Hematopoietic multipotent progenitor cell treated with erythropoietin and hydrocortisone succinate and interleukin-3 and kit ligand, for 6 days (in vitro differentiated cells): Measurements from ENCODE around the gene LETM1.
"Not testable (repeated sequence)": the region's sequence is repeated elsewhere in the genome, so short reads cannot be mapped to it uniquely, and the experiment has no call there.

Source experiments
- DNase-seq: peaks from one replicate; pipeline ENCODE4 v3.0.0-alpha.2; 2015

The LETM1 gene

DNA sequence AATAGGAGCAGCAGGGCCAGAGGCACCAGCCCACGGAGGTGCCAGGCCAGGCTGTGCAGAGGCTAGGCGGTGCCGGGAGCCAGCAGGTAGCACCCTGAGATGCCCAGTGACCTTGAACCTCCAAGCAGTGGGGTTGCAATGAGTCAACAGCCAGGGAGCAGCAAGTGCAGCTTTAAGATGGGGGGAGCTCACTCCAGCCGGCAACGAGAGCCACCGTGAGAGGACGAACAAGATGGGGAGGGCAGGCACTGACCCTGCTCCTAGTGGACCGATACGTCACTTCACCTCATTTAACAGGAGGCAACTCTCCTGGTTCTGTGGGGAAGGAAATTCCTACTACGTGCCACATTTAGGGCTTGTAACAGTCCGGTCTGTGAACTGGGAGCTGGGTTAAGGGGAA lies 4.8 kb downstream of the LETM1 start:
- DNase-seq: no peak

DNA sequence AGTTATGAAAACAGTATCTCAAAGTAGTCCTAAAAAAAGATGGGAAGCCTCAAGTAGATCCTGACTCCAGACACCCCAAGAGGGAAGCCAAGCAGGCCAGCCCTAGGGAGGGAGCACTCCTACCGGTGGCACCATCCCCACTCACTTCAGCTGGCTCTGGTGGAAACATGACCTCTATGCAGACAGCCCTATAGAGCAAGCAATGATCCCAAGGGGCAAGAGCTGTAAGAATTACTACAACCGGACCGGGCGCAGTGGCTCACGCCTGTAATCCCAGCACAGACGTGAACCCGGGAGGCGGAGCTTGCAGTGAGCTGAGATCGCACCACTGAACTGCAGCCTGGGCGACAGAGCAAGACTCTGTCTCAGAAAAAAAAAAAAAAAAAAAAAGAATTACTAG lies 5.7 kb downstream of the LETM1 start:
- no peak for DNase-seq

DNA sequence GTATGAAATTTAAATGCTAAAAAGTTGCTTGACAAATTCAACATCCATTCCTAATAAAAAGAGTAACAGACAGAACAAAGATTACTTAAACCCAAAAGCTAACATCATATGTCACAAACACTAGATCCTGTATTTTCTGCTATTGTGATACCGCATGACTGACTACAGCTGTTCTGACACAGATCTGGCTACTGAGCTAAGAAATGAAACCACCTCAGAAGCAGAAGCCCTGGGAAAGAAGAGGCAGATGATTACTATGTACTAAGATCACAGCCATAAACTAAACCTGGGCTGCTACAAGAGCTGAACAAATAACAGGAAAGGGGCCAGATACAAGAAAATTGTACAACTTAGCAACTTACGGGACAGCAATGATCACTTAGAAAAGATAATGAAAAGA lies 9.4 kb downstream of the LETM1 start:
- no peak for DNase-seq

DNA sequence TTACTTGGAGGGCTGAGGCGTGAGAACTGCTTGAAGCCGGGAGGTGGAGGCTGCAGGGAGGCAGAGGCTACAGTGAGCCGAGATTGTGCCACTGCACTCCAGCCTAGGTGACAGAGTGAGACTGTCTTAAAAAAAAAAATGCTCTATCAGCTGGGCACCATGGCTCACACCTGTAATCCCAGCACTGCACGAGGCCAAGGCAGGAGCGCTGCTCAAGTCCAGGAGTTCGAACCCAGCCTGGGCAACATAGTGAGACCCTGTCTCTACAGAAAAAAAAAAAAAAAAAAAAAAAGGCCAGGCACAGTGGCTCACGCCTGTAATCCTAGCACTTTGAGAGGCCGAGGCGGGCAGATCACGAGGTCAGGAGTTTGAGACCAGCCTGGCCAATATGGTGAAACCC lies 11.3 kb downstream of the LETM1 start:
- not testable (repeated sequence) for DNase-seq

DNA sequence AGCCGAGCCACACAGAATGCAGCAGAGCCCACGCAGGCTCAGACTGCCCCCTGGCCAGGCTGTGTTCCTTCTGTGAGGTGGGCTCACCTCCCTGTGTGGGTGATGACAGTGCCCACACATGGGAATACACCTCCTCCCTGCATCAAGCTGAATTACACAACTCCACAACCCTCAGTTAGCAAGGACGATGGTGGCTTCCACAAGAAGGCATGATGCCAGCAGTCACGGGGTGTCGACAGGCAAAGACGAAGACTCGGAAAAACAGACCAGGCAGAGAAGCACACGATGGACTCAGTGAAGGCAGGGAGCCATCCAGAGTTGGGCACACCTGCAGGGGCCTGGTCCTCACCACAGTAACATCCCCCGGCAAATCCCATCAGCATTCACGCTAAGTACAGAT lies 12.1 kb downstream of the LETM1 start:
- DNase-seq: no peak

DNA sequence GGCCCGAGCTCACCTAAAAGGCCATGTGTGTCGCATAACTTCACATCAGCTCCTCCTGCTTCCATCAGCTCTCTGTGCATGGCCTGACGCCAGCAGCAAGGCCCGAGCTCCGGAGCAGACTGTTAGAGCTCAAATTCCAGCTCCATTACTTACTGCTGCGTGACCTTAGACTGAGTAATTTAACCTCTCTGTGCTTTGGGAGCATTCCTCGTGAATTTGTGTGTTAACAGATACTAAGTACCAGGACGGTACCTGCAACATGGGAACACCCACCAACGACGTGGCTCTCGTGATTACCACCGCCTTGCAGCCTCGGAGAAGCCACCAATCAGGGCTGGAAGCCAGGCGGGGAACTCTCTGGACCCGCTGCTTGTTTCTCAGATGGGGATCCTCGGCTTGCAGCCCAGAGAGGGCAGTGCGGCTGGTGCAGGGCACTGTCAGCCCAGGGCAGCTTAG lies 12.9 kb downstream of the LETM1 start:
- DNase-seq: no peak

DNA sequence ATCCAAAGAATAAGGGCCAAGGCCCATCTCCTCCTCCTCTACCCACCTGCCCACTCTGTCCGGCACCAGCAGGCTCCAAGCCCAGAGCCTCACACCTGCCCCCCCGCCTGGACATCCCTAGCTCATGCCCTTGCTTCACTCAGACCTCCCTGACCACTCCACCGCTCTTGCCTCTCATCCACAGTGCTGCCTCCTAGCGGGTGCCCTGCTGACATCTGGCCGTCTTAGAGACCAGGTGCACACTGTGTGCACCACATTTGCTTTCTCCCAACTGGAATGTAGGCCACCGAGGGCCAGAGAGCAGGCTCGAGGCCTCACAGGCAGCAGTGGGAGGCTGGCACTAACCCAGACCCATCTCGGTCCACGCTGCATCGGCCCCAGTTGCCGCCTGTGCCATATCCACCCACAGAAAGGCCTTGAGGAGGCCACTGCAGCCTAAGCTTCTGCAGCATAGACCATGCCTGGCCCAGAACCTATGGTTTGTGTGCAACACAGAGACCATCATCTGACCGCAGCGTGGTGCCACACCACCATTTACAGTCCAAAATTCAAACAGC lies 13.5 kb downstream of the LETM1 start:
- no peak for DNase-seq

DNA sequence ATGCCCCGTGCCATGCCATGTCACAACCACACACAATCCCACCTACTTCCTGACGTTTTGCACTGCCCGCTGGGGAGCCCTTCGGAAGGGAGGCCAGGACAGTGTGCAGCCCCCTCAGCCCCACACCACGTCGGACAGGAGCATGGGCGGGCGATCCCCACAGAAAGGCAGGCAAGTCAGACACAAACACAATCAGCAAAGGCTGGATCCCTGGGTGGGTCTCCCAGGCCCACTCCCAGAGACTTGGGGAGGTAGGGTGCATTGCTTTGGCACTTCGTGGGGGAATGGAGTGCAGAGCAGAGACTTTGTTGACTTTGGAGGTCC lies 14.1 kb downstream of the LETM1 start:
- no peak for DNase-seq

DNA sequence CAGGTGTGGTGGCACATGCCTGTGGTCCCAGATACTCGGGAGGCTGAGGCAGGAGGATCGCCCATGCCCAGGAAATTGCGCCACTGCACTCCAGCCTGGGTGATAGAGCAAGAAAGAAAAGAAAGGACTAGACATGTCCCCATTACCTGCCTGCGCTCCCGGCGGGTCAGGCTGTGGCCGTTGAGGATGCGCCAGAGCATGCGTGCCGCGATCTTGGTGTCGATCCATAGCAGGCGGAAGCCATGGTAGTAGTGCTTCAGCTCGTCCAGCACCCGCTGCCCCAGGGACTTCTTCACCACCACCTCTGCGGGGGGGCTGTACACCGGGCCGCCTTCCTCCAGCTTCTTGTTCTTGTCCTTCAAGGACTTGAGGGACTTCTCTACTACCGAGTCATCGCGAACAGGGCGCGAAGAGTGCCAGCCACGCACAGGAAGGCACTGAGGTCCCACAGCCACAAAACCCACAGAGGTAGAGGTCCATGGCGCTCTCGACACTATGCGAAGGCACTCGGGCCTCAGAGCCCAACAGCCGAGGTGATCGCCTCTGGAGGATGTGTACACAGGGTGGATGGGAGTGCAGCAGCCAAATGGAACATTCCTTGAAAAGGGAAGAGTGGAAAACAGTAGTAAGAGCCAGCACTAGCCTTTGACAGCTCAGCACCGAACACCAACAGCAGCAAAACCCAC lies 14.6 kb downstream of the LETM1 start:
- DNase-seq: no peak

DNA sequence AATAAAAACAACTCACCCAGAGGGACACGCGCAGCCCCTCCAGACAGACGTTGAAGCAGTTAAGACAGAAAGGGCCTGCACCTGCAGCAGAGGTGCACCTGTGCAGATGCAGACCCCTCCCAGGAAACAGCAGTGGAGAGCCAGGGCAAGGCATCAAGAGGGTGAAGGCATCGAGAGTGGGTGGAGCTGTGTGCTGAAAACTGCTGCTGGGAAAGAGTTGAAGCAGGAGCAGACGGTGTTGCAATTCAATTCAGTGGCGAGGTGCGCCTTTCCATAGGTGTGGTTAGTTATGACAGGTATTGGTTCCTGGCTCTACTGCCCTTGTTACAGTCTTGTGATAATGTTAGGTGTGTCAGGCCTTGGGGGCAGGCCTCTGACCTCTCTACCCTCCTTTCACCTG lies 16.7 kb downstream of the LETM1 start:
- DNase-seq: no peak

DNA sequence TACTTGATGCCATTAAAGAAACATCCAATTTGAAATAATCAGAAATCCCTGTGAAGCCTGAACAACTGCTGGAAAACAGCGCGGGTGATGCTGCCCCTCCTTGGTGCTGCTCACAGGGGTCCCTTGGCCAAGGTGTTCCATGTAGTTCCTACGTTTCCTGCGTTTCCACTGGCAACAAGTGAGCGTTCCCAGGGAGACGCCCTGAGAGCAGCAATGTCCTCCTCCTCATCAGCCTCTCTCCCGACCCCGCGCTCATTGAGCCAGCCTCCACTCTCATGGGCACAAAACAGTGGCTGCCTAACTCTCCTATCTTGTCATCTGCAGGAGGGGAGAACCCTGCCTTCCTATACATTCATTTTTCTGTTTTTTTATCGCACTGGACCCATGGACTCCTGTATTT lies 18.9 kb downstream of the LETM1 start:
- DNase-seq: no peak

DNA sequence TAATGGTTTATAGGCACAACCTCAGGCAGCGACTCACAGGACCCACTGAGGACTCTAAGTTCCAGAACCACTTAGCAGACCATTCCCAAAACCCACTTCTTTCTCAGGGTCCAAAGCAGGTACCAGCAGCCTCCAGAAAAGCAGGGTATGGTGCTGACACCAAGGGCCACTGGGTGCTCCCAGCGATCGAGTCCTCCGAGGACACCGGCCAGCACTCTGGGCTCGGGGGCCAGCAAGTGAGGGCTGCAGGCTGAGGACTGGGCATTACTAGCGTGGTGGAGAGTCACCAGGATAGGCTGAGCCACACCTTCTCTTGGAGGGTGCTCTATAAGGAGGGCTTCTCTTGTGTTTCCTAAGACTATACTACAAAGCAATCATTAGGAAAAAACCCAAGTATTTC lies 19.3 kb downstream of the LETM1 start:
- DNase-seq: no peak

DNA sequence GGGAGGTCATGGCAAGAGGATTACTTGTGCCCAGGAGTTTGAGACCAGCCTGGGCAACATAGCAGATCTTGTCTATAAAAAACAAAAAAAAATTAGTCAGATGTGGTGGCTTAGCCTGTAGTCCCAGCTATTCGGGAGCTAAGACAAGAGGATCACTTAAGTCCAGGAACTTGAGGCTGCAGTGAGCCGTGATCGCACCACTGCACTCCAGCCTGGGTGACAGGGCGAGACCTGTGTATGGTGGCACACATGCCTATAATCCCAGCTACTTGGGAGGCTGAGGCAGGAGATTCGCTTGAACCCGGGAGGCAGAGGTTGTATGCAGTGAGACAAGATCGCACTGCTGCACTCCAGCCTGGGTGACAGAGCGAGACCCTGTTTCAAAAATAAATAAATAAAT lies 20.1 kb downstream of the LETM1 start:
- DNase-seq: not testable (repeated sequence)

DNA sequence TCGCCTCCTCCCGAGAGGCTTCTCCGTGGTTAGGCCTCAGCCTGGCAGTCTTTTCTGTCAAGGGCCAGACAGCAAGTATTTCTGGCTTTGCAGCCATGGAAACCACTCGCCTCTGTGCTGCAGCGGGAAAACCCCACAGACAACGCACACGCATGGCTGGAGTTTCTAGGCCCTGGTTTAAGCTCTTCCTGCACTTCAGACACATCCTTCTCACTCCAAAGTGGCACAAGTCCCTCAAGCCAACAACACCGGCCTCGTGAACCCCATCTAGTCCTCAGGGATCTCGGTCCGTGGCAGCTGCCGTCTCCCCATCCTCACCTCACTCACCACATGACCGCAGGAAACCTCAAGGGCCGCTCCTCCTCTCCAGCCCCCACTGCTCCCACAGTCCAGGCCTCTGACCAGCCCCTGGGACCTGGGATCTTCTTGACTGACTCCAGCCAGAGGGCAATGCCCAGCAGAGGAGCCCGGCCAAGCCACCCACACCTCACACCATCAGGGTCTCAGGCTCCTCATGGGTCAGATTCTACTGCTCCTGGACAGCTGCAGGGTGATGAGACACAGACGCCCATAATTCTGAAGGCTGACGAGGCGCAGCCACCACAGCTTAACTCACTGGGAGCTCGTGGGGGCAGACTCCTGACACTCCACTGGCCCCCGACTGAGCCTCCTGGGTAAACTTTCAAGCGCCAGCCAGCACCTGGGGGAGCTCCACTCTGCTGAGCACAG lies 21.7 kb downstream of the LETM1 start:
- no peak for DNase-seq

DNA sequence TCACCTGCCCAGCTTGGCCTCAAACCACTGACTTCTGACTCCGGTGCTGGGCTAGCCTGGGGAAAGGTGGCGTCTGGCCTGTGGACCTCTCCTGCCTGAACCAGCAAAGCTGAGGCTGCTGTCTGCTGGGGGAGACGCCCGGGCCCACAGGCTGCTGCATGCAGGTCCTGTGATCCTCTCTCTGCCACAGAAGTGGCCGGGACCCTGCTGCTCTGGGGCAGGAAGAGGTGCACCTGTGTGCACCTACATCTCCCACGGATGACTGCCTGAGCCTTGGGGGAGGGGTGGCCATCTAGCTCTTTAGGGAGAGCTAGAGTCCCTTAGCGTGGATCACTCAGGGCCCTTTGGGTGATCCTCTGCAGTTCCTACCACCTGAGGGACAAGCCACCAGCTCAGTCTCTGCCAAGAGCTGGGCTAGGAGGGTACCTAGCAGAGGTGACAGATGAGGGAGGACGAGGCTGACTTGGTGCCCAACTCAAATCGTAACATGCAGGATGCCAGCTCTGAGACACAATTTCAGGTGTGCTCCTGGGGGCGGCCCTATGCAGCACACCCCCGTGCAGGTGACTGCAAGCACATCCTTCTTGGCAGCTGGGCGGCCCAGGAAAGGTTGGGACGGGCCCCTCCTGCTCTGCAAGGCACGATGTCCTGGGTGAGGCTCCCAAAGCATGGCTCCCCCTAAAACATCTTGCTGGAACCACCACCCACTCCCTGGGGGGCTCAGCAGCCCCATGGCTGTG lies 22.5 kb downstream of the LETM1 start:
- no peak for DNase-seq

DNA sequence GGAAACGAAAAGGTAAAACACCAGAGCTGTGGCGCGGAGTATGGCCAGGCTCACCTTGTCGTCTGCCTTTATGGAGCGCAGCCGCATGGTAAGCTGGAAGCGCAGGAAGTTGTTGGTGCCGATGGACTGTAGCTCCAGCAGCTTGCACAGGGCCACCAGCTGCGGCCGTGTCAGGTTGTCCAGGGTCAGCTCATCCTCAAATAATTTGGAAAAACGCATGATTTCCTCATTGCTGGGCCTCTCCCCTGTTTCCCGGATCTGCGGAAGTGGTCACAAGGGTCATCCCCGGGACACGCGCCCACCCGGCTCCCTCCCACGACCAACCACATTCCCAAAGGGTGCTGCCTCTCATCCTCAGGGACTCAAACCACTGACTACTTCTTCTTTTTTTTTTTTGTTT lies 23.3 kb downstream of the LETM1 start:
- no peak for DNase-seq

DNA sequence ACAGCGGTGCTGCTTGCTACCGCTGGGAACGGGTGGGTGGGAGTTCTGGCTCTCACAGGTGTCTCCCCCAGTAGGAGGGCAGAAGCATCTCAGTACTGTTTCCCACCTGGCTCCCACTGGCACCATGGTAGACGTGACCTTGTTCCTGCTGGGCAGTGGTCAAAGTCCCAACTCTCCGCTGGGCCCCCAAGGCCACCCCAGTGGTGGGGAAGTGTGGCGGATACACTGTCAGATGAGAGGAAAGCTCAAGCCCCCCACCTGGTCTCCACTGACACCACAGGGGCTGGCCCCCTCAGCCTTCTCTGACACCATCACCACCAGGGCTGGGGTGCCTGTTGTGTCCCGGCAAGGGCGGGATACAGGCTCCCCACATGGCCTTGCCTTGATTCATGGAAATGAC lies 24.6 kb downstream of the LETM1 start:
- no peak for DNase-seq

DNA sequence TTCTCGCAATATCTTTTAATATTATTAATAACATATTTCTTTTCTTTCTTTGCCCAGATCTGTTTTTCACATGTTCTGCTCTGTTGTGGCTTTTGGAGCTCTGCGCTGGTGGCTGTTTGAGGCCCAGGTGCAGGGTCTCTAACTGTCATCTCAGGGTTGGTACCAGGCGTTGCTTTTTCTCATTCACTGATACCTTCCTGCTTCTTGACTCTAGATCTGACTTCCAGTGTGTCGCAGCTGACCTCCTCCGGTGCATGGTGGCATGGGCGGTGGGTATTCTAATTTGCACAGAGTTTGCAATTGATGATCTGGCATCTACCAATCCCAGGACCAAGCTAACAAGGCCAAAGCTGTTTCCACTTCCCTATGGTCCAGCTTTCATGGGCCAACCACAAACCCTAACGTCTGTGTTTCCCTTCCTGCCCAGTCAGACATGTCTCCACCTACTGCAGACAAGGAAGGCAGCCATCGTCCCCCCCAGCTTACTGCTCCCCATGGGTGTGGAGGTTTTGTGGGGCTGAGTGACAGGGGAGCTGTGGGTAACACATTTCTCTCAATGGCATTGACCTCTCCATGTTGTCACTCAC lies 25.2 kb downstream of the LETM1 start:
- peak; percentile 18 for DNase-seq

DNA sequence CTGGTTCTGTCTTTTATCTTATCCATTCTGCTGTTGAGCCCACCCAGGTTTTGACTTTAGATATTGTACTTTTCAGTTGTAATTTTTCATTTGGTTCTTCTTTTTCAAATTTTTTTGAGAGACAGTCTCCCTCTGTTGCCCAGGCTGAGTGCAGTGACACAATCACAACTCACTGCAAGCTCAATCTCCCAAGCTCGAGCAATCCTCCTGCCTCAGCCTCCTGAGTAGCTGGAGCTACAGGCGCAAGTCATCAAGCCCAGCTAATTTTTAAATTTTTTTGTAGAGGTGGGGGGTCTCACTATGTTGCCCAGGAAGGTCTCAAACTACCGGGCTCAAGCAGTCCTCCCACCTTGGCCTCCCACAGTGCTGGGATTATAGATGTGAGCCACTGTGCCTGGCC lies 25.7 kb downstream of the LETM1 start:
- DNase-seq: no peak

DNA sequence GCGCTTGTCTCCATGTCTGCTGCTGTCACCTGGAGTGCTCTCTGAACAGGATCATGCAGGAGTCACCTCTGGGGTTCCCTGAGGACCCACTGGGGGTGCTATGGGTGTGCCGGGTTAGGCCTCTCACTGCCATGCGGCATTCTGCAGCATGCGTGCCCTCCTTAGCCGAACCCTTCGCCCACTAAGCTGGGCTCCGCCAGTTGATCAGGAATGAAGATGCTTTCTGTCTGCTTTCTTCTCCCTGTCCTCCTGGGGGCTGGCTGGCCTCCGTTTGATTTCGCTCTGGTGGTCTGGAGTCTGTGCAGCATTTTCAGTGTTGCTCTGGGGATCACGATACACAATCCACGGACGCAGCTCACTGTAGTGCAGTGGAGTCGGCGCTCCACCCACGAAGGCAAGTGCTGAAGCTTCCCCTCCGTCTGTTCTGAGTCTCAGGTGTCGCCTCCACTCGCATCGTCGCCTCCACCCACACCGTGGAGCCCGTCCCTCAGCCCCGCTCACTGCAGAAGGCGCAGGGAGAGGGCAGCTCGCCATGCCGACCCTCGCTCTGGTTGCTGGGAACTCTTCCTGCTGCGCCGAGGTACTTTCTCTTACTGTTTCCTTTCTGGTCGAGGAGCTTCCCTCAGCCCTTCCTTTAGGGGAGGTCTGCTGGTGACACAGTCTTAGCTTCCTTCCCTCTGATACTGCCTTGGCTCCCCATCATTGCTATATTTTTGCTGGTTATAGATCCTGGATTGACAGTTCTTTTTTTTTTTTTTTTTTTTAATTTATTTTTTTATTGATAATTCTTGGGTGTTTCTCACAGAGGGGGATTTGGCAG lies 29.2 kb downstream of the LETM1 start:
- no peak for DNase-seq

DNA sequence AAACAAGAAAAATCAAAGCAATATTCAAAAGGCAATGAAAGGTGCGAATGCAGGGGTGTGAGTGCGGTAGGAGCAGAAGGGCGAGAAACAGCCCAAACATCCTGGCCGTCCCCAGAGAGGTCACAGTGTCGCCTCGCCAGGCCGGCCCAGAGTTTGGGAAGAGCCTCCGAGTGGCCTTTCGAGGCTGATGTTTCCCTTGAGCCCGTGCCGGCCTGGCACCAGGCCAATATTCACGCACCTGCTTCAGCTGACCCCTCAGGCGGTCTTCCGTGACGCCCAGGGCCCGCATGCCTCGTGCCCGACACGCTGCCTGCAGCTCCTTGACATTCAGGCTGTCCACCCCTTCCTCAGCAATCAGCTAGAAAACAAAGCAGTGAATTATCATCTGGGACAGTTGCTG lies 30.6 kb downstream of the LETM1 start:
- no peak for DNase-seq

DNA sequence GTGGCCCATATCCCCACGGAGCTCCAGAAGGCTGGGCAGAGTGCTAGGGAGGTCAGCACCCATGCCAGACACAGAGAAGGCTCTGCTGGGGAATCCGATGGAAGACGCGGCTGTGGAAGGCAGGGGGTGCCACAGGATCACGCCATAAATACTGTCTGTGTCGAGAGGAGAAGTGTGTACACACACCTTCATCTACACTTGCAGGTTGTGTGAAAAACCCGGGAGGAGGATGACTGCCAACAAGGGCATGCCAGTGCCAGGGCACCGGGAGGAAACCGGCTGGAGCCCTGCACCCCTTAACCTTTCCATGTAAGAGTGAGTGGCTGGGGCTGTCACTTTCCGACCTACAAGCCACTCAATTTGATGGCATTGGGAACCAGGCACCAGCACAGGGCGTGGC lies 31.2 kb downstream of the LETM1 start:
- DNase-seq: no peak

DNA sequence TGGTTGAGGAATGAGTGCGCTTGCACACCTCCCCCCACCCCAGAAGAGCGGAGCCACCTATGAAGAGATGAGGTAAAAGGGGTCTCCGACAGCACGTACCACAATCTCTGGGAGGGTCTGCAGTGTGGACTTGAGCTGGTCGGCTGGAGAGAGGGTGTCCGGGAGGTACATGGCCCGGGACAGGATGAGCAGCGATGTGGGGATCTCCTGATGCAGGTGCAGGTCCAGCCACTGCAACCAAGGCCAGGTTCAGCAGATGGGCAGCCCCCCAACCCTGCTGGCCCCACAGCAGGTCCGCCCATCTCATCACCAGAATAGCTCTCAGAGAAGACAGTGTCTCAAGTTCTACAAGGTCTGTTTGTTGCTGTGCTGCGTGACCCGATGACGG lies 32.4 kb downstream of the LETM1 start:
- no peak for DNase-seq
